H1 (cell line): ENCODE data around the gene CMIP. TPM values are rescaled to one million over a fixed set of nuclear protein-coding genes. Genes with fewer than 3 reads are reported as not detected.

Experiments used
- CTCF ChIA-PET: fragments of 300-600 bp; sonication (Branson Sonifier 250); formaldehyde crosslinking; loops from one replicate; lab custom pipeline; 2021; ENCODE audit not compliant: partially characterized antibody; lab: Charles Lee
- POLR2A ChIA-PET: fragments of 300-600 bp; sonication (Branson Sonifier 250); formaldehyde crosslinking; loops from one replicate; lab custom pipeline; 2021; ENCODE audit warnings: inconsistent platforms; ENCODE audit not compliant: partially characterized antibody; lab: Charles Lee
- DNase-seq, 2 experiments: peaks; one replicate each; pipeline versions ENCODE4 v3.0.0 to v3.0.0-alpha.2; 2010 to 2022; ENCODE audit warnings: low spot score in 2 of 2, low read depth in 1 of 2, mixed read lengths in 1 of 2
- FAIRE-seq: peaks from 2 replicates; lab custom pipeline; 2011; peaks lifted over from hg19 to GRCh38; lab: Jason Lieb, UNC
- H2AFZ ChIP-seq: 2 replicates; pipeline ENCODE4 v1.8.1; 2012; ENCODE audit warnings: low read length, inconsistent platforms
- H2AK5ac ChIP-seq: 2 replicates; pipeline ENCODE4 v1.6.1; 2013; ENCODE audit warnings: low read depth, low read length
- H2BK120ac ChIP-seq: replicated peaks from 2 replicates; pipeline ENCODE3; 2013; ENCODE audit warnings: low read depth, low read length, inconsistent platforms
- H2BK12ac ChIP-seq: 2 replicates; pipeline ENCODE4 v1.6.1; 2013; ENCODE audit warnings: low read depth, low read length
- H2BK15ac ChIP-seq: 2 replicates; pipeline ENCODE4 v1.6.1; 2013; ENCODE audit warnings: low read length
- H2BK20ac ChIP-seq: 2 replicates; pipeline ENCODE4 v1.6.1; 2013; ENCODE audit warnings: low read length
- H2BK5ac ChIP-seq: 2 replicates; pipeline ENCODE4 v1.6.1; 2013; ENCODE audit warnings: low read depth, low read length
- H3K14ac ChIP-seq: 2 replicates; pipeline ENCODE4 v1.6.1; 2013; ENCODE audit warnings: inconsistent platforms; ENCODE audit not compliant: insufficient read length
- H3K18ac ChIP-seq: 2 replicates; pipeline ENCODE4 v1.6.1; 2013; ENCODE audit warnings: low read length; ENCODE audit errors: extremely low read depth
- H3K23ac ChIP-seq: 2 replicates; pipeline ENCODE4 v1.6.1; 2013; ENCODE audit warnings: inconsistent platforms; ENCODE audit not compliant: insufficient read length
- H3K23me2 ChIP-seq: 2 replicates; pipeline ENCODE4 v1.6.1; 2013; ENCODE audit warnings: low read depth, low read length
- H3K27ac ChIP-seq: 2 replicates; pipeline ENCODE4 v1.6.1; 2011; ENCODE audit warnings: low read depth, low read length, inconsistent platforms
- H3K27me3 ChIP-seq, 4 experiments: replicated peaks in 1 of 4; 1 replicate in 1 of 4; 2 replicates in 3 of 4; pipeline versions ENCODE4 v1.6.1 to v1.8.1; 2011 to 2013; ENCODE audit warnings: low read length in 3 of 4, mild to moderate bottlenecking in 3 of 4, inconsistent platforms in 2 of 4, mixed read lengths in 2 of 4, moderate library complexity in 1 of 4; ENCODE audit not compliant: control insufficient read depth in 3 of 4, insufficient read depth in 3 of 4; ENCODE audit errors: extremely low read depth in 1 of 4
- H3K36me3 ChIP-seq, 4 experiments: 2 replicates each; pipeline versions ENCODE4 v1.6.1 to v1.8.1; 2011 to 2013; ENCODE audit warnings: mild to moderate bottlenecking in 4 of 4, low read length in 3 of 4, moderate library complexity in 2 of 4, control low read depth in 1 of 4, inconsistent platforms in 1 of 4; ENCODE audit not compliant: insufficient read depth in 4 of 4, control insufficient read depth in 2 of 4
- H3K4ac ChIP-seq: replicated peaks from 2 replicates; pipeline ENCODE3; 2013; ENCODE audit warnings: low read length, low read depth, mixed read lengths, inconsistent platforms; ENCODE audit not compliant: insufficient read length
- H3K4me1 ChIP-seq, 4 experiments: replicated peaks in 1 of 4; 1 replicate in 1 of 4; 2 replicates in 3 of 4; pipeline versions ENCODE4 v1.6.1 to v1.8.1; 2011 to 2013; ENCODE audit warnings: low read length in 3 of 4, inconsistent platforms in 2 of 4, mixed read lengths in 1 of 4; ENCODE audit not compliant: insufficient read depth in 4 of 4, control insufficient read depth in 3 of 4
- H3K4me2 ChIP-seq, 2 experiments: 2 replicates each; pipeline versions ENCODE4 v1.6.1 to v1.8.1; 2011 to 2013; ENCODE audit warnings: low read depth in 2 of 2, low read length in 2 of 2, control low read depth in 1 of 2, inconsistent platforms in 1 of 2, mild to moderate bottlenecking in 1 of 2; ENCODE audit not compliant: insufficient read depth in 1 of 2
- H3K4me3 ChIP-seq, 4 experiments: fragments of 200-600, 300-600 bp in 1 of 4; sonication (generic), shearing (Covaris generic), sonication (Bioruptor Twin) in 1 of 4; 2 replicates each; pipeline versions ENCODE4 v1.5.1 to v1.8.1; 2011 to 2016; ENCODE audit warnings: low read length in 4 of 4, low read depth in 3 of 4, control low read depth in 2 of 4, inconsistent platforms in 2 of 4, mild to moderate bottlenecking in 2 of 4, mixed read lengths in 1 of 4, moderate library complexity in 1 of 4; ENCODE audit not compliant: insufficient read depth in 2 of 4; ENCODE audit errors: extremely low read depth in 1 of 4
- H3K56ac ChIP-seq: replicated peaks from 2 replicates; pipeline ENCODE3; 2013; ENCODE audit warnings: low read depth, mild to moderate bottlenecking, mixed read lengths, low read length, inconsistent platforms; ENCODE audit not compliant: insufficient read length
- H3K79me1 ChIP-seq: 2 replicates; pipeline ENCODE4 v1.6.1; 2013; ENCODE audit warnings: low read depth, low read length, control low read depth
- H3K79me2 ChIP-seq, 2 experiments: 2 replicates each; pipeline versions ENCODE4 v1.6.1 to v1.8.1; 2012 to 2013; ENCODE audit warnings: low read length in 2 of 2, mild to moderate bottlenecking in 2 of 2, inconsistent platforms in 1 of 2; ENCODE audit not compliant: insufficient read depth in 2 of 2, control insufficient read depth in 1 of 2
- H3K9ac ChIP-seq, 4 experiments: replicated peaks in 1 of 4; 1 replicate in 1 of 4; 2 replicates in 3 of 4; pipeline versions ENCODE4 v1.6.1 to v1.8.1; 2011 to 2013; ENCODE audit warnings: low read depth in 3 of 4, low read length in 3 of 4, control low read depth in 2 of 4, mild to moderate bottlenecking in 2 of 4, moderate library complexity in 2 of 4, inconsistent platforms in 1 of 4; ENCODE audit errors: extremely low read depth in 1 of 4
- H3K9me3 ChIP-seq, 2 experiments: 2 replicates each; pipeline versions ENCODE4 v1.6.1 to v1.8.1; 2012 to 2013; ENCODE audit warnings: mild to moderate bottlenecking in 2 of 2, moderate library complexity in 2 of 2, control low read depth in 1 of 2, inconsistent platforms in 1 of 2, low read depth in 1 of 2, low read length in 1 of 2, mixed read lengths in 1 of 2; ENCODE audit not compliant: insufficient read depth in 2 of 2
- H4K20me1 ChIP-seq, 2 experiments: replicated peaks in 1 of 2; 2 replicates each; pipeline versions ENCODE3 to v1.8.1; 2011 to 2013; ENCODE audit warnings: inconsistent platforms in 2 of 2, low read length in 2 of 2, mild to moderate bottlenecking in 1 of 2; ENCODE audit not compliant: insufficient read depth in 2 of 2, control insufficient read depth in 1 of 2
- H4K5ac ChIP-seq: 2 replicates; pipeline ENCODE4 v1.6.1; 2013; ENCODE audit warnings: low read length, low read depth, mixed read lengths, inconsistent platforms; ENCODE audit not compliant: insufficient read length
- H4K8ac ChIP-seq: 2 replicates; pipeline ENCODE4 v1.8.0; 2013; ENCODE audit warnings: mild to moderate bottlenecking, moderate library complexity, low read length, inconsistent platforms; ENCODE audit not compliant: insufficient read depth; ENCODE audit errors: extremely low read depth
- H4K91ac ChIP-seq: replicated peaks from 2 replicates; pipeline ENCODE3; 2013; ENCODE audit warnings: low read length, mixed read lengths, inconsistent platforms; ENCODE audit not compliant: insufficient read length
- RBBP5 ChIP-seq: IDR thresholded peaks from 2 replicates; pipeline ENCODE4 v1.7.1; 2012; ENCODE audit warnings: low read depth, mild to moderate bottlenecking, inconsistent platforms, low read length, moderate library complexity, borderline replicate concordance
- SRF ChIP-seq: IDR thresholded peaks from 2 replicates; pipeline ENCODE4 v1.6.1; 2011; ENCODE audit warnings: mild to moderate bottlenecking, low read depth, low read length, moderate library complexity
- WGBS, 2 experiments: shearing (Covaris generic) in 1 of 2; methylation state at CpG; one replicate each; pipeline versions ENCODE4 v1.1.6 to v1.1.7; 2013 to 2015; ENCODE audit warnings: low lambda C conversion rate in 2 of 2, mixed read lengths in 2 of 2, inconsistent platforms in 1 of 2, low coverage in 1 of 2, missing lambda C conversion rate in 1 of 2; ENCODE audit not compliant: insufficient replicate concordance in 2 of 2, insufficient coverage in 1 of 2, insufficient read length in 1 of 2; ENCODE audit errors: extremely low coverage in 1 of 2, missing lambda C conversion rate in 1 of 2; 5-methylcytosine and 5-hydroxymethylcytosine counted together
- polyA plus RNA-seq, 7 experiments: library from polyadenylated mRNA; depleted of rRNA in 3 of 7; stranded (reverse) in 5 of 7; unstranded in 2 of 7; fragments of >200 nt in 5 of 7; fragments of 200-250 nt in 2 of 7; gene quantifications; 1 replicate in 5 of 7; 2 replicates in 1 of 7; 4 replicates in 1 of 7; pipeline versions ENCODE4 v1.2.1 to v1.2.3, GENCODE V29; 2011 to 2013; ENCODE audit warnings: missing spikeins in 2 of 7, mixed read lengths in 2 of 7
- total RNA-seq: library from RNA; stranded (reverse); fragmentation: NEBNext Ultra II Directional; extraction: Animal tissue kit (Norgen Biotek cat#: 25700); gene quantifications from 2 replicates; pipeline ENCODE4 v1.2.1, GENCODE V29; 2021

Gene CMIP
- total and polyA plus RNA-seq, 2 of the 8 experiments (the other 6 are each of a cell fraction or from before 2014, with no cell fraction given), result 7.9 to 53.2 TPM

DNA sequence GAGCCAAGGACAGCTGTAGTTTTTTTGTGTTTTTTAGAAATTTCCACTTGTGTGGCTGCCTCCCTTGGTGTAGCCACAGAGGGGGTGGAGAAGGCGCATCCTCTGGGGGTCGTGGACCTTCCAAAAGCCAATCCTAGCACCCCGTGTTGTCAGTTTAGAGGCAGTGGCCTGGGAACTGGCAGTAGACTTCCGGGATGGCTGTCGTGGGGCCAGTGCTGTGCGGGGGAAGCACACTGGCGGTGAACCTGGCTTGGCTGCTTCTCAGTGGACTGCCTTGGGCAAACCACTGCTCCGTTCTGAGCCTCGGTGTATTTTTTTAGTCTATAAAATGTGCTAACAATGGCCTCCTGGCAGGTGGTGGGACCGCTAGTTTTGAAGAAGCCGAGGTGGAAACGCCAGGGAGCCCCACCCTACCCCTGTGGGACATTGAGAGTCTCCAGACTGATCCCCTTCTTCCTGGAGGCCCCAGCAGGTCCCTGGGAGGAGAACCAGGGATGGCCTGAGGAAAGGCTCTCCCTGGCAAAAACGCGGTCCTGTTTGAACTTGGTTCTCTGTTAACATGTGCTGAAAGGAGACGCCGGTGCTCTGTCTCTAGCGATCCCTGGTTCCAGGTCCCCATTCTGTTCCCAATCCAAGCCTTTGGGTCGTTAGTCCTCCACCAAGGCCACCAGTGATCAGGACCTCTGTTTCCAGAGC, 125.7 kb downstream of the CMIP start:
- POLR2A ChIA-PET, result no interaction called here
- H3K4me1 ChIP-seq, result peaks cover 0 to 11% (median 4%) of the 10 kb centered on the region in 4 experiments; a peak in 5 of 7 replicates
- peaks cover 10 to 42% of the 10 kb centered on the region in 2 experiments for H4K20me1 ChIP-seq
- H4K91ac ChIP-seq, result no peak overlapping the region
- no peak overlapping the region for H3K56ac ChIP-seq
- no peak overlapping the region for H2BK15ac ChIP-seq
- H3K9me3 ChIP-seq, result no peaks in the 10 kb centered on the region
- H3K4me3 ChIP-seq, result no peak overlapping the region
- 0 out of 2 replicates have a peak overlapping the region, but pooled peaks have one; percentile 31 for H4K8ac ChIP-seq
- peaks cover 0 to 77% of the 10 kb centered on the region in 2 experiments; a peak in 2 of 4 replicates for H3K79me2 ChIP-seq
- H3K4me2 ChIP-seq, result no peak overlapping the region
- WGBS, 2 experiments, result 85% methylated on average over 18 of the region's 18 CpGs; no CpG with 5 or more reads in 1 of the 2 experiments
- H3K27ac ChIP-seq, result no peak overlapping the region
- CTCF ChIA-PET, result interaction anchor here (1.7 to 1.9 kb wide), 2 partner anchors 13 to 127 kb away, joined by 5 to 6 read pairs; no protein-coding TSS in a partner anchor
- FAIRE-seq (no peak), DNase-seq (no peak)
- no peak overlapping the region for H4K5ac ChIP-seq
- no peak for TF ChIP-seq SRF
- TF ChIP-seq RBBP5, result no peak
- H3K18ac ChIP-seq, result 0 out of 2 replicates have a peak overlapping the region, but pooled peaks have one; percentile 15
- no peaks in the 10 kb centered on the region for H3K36me3 ChIP-seq
- H2BK12ac ChIP-seq, result 0 out of 2 replicates have a peak overlapping the region, but pooled peaks have one; percentile 39
- H2AK5ac ChIP-seq, result no peak overlapping the region
- no peaks in the 10 kb centered on the region for H3K27me3 ChIP-seq
- no peak overlapping the region for H2AFZ ChIP-seq
- H2BK5ac ChIP-seq, result 0 out of 2 replicates have a peak overlapping the region, but pooled peaks have one; percentile 66
- no peak overlapping the region for H3K4ac ChIP-seq
- no peak overlapping the region for H3K23ac ChIP-seq
- no peaks in the 10 kb centered on the region for H3K23me2 ChIP-seq
- H3K79me1 ChIP-seq, result peaks cover 40% of the 10 kb centered on the region
- no peak overlapping the region for H3K14ac ChIP-seq
- H2BK120ac ChIP-seq, result no peak overlapping the region
- no peak overlapping the region for H2BK20ac ChIP-seq
- no peak overlapping the region for H3K9ac ChIP-seq
